HG03066 (cell line): Measurements from ENCODE around the gene PRR29.
A peak's percentile ranks its signal among the peaks of the same experiment; 100 is the strongest.
"Not testable (repeated sequence)": the region's sequence is repeated elsewhere in the genome, so short reads cannot be mapped to it uniquely, and the experiment has no call there.

Experiments
- ATAC-seq: cut with Tn5 transposase; IDR thresholded peaks from one replicate; pipeline ENCODE4 v1.9.1; 2021; ENCODE audit warnings: low read depth; ENCODE audit not compliant: unreplicated experiment

The PRR29 gene

GRCh38 chr17:64008346-64008745 lies 10.2 kb downstream of the PRR29 start:
- no peak for ATAC-seq

DNA sequence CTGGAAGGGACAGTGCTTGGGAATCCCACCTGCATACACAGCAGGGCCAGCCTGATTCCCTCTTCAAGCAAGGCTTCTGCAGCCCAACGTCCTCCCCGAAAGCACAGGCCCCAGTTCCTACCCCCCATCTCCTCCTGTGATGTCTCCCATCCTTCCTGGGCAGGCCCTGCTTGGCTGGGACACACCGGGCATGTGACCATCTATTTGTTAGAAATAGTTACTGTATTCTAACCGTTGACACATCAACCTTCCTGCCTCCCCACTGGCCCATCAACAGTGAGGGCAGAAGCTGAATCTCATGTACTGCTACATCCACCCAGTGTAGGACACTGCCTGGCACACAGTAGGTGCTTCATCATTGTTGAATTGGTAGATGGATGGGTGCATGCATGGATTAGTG lies 10.7 kb downstream of the PRR29 start:
- ATAC-seq: no peak

DNA sequence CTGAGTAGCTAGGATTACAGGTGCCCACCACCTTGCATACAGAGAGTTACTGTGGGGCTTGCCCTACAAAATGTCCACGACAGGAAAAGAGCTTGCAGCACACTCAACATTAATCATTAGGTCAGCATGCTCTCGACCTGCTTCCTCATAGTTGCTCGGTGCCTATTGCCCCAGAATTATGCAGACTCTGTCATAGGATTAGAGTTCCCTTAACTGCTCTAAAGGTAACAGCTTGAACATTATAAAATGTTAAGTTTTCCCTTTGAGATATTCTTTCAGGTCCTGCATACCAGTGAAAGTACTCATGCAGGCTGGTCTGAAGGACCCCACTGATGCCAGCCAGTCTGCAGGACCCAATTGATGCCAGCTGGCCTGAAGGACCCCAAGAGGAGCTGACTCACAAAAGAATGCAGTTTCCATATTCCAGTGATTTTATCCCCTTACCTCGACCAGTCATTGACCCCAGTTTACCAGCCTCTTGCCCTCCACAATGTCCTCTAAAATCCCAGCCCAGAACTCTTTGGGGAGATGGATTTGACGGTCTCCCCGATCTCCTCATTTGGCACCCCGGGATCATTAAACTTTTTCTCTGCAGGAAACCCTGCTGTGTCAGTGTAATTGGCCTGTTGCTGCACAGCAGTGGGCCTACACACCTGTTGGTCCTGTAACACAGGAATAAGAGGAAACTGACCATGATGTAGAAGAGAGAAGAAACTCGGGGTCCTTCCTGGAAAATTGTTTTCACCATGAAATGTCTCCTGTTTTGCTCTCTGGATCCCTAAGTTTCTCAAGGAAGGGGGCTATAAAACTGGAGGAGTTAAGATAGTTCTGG lies 11.6 kb downstream of the PRR29 start:
- ATAC-seq: no peak

DNA sequence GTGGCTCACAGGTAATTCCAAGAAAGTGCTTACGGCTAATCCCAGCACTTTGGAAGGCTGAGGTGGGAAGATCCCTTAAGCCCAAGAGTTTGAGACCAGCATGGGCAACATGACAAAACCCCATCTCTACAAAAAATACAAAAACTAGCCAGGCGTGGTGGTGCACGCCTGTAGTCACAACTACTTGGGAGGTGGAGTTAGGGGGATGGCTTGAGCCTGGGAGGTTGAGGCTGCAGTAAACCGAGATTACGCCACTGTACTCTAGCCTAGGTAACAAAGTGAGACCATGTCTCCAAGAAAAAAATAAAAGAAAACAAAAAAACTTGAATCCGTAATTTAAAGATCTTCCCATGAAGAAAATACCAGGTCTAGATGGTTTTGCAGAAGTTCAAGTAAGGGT lies 17.3 kb downstream of the PRR29 start:
- no peak for ATAC-seq

DNA sequence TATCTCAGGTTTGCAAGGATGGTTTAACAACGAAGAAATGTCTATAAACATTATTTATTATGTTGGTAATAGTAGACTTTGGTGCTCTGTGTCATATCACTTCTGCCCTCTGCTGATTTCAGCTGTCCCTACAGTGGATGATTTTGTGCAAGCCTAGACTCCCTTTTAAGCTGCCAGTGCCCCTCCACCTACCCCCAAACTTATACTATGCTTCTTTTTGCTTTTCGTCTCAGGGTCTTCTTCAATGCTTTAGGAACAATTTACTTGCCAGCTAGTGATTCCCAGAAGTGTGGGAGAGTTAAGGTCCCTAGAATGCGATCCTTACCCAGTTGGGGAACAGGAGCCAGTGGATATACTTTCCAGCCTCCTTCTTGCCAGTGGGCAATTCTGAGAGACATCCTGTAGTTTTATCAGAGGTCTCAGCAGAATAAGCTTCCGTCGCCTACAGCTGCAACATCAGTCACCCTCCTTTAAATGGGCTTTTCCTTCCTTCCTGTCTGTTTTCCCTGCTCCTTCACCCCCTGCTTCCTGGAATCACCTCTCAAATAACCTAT lies 18.2 kb downstream of the PRR29 start:
- no peak for ATAC-seq

GRCh38 chr17:64016974-64017373 lies 18.8 kb downstream of the PRR29 start:
- ATAC-seq: no peak

- no peak for ATAC-seq
These were observed 19.3 kb downstream of the PRR29 start for GRCh38 chr17:64017381-64017980.

DNA sequence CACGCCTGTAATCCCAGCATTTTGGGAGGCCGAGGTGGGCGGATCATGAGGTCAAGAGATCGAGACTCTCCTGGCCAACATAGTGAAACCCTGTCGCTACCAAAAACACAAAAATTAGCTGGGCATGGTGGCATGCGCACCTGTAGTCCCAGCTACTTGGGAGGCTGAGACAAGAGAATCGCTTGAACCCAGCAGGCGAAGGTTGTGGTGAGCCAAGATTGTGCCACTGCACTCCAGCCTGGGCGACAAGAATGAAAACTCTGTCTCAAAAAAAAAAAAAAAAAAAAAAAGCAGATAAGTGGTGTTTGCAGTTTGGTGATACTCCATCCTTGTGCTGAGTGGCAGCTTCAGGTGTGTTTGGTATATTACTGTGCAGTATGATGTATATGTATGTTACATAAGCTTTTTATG lies 21.4 kb downstream of the PRR29 start:
- ATAC-seq: not testable (repeated sequence)

- ATAC-seq: peak; percentile 57
These were observed 22.1 kb downstream of the PRR29 start, which contains the start of gene ICAM2 for GRCh38 chr17:64020056-64020766. ICAM2 (minus strand) TSS chr17:64020633; CDS start chr17:64006691, 13,942 bp downstream.

DNA sequence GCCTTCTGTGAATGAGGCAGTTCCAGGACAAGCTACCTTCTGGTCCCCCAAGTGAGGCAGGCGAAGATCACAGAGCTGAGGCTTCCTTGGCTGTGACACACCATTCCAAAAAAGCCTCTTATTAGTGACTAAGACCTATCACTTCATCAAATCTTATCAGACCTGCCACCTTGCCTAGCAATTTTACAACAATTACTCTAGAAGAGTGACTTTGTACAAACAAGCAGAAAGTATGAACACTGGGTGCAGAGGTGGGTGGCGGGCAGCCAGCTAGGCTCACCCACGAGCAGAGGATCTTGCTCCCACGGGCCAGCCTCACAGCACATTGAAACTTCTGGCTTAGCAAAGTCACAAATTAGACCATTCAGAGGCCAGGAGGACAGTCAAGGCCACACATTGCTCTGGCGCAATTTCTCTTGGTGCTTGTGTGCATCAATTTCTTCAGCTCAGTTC lies 24.5 kb downstream of the PRR29 start:
- no peak for ATAC-seq

- no peak for ATAC-seq
These were observed 26.1 kb downstream of the PRR29 start for GRCh38 chr17:64024215-64024654.

DNA sequence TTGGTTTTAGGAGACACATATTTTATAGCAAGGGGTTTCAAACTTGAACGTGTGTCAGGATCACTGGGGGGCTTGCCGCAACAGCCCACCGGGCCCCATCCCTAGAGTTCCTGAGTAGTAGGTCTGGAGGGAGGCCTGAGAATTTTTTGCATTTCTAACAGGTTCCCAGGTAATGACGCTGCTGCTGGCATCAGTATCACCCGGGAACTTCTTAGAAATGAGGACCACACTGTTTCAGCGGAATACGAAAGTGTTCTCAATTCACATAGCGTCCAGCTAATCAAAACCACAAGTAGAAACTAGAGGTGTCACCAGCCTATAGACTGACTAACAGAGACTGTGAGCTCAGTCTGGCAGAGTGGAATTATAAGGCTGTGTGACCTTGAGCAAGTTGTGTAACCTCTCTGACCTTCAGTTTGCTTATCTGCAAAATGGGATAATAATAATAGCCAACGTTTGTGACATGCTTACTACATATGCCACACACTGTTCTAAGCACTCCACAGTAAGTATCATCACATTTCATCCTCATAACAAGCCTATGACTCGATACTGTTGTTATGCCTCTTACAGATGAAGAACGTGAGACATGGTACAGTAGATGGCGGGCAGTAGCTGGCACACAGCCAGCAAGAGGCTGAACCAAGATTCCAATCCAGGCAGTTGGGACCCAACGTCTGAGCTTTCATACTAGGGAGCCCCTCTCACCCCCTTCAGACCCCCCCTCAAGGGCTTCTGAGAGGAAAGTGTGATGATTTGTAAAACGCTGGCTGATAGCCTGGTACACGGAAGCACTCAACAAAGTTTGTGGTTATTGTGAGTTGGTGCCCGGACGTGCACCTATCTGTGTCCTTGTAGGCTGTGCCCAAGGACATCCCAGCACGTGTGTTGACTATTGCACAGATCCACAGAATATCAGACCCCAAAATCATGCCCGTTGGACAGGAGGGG lies 26.9 kb downstream of the PRR29 start:
- ATAC-seq: no peak

DNA sequence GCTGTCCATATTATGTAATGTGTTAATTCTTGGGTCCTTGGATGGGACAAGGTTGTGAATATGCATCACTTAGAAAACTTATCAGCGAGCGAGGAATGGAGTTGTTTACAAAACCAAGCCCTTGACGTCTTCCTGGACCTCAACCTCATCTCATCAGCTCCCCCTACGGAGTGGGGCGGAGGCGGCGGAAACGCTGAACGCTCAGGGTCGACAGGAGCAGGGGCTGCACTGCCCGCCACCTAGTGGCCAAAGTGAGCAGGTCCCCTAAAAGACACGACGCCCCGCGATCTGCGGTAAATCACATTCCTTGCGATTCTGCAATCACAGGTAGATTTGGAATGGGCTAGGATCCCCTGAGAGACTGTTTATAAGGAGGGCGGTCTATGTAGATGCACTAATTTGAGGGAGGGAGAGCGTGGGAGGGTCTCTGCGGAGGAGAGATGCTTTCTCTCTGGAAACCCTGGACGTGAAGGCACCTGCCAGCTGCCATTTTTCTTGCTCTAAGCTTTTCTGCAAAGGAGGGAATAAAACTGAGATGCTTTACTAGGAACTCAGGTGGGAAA lies 27.7 kb downstream of the PRR29 start:
- ATAC-seq: no peak

GRCh38 chr17:64028874-64029464 lies 30.8 kb downstream of the PRR29 start:
- no peak for ATAC-seq

DNA sequence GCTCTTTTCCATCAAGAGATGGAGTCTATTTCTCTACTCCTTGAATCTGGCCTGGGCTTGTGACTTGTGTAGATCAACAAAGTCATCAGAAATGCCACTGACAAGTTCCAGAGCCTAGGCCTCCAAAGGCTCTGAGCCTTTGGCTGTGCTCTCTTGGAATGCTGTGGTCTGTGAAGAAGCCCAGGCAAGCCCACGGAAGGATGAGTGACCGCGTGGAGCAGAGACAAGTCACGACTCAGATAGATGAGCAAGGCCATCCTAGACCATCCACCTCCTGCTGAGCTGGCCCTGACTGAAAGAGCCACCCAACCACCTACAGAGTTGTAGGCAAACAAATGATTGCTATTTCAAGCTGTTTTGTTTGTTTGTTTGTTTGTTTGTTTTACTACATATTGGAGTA lies 33.9 kb downstream of the PRR29 start:
- ATAC-seq: no peak

- ATAC-seq: no peak
These were observed 38.2 kb downstream of the PRR29 start for GRCh38 chr17:64036198-64036922.

DNA sequence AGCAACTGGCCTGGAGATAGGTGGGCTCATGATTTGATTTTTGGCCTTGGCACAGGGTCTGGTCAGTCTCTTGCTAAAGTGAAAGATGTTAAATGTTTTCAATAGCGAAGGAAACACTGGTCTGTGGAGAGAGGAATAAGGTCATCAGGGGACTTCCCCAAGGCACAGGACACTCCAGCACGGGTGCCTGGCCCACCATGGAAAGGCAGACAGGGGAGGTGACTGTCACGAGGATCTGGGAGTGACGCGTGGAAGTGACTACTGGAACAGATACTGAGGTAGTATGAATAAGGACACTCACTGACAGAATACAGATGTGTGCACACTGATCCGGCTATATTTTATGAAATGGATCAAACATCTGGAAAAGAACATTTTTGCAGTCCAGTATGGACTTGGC lies 39.0 kb downstream of the PRR29 start:
- ATAC-seq: no peak

DNA sequence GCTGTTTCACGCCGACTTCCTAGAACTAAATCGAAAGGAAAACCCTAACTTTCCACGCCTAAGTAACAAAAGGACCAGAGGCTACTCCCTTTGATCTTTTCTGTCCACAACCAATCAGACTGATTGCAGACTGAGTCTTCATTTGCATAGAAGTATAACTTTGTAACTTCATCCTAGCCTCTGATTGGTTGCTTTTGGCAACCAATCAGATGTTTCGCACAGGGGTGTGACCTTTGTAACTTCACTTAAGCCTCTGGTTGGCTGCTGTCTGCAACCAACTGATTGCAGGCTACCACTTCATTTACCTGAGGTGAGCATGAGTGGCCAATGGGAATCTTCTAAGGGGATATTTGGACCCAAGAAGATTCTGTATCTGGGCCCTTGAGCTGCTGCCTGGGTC lies 39.7 kb downstream of the PRR29 start:
- no peak for ATAC-seq
